22Rv1 (cell line): Measurements from ENCODE around the gene TRAPPC10.

Source experiments
- CTCF ChIP-seq: fragments of 450-650 bp; IDR thresholded peaks from 2 replicates; pipeline ENCODE4 v1.5.1; 2017; ENCODE audit warnings: mild to moderate bottlenecking
- ZFX ChIP-seq: fragments of 450-650 bp; IDR thresholded peaks from 2 replicates; pipeline ENCODE4 v1.6.1; 2017; ENCODE audit warnings: antibody characterized with exemption, borderline replicate concordance

- TF ChIP-seq CTCF (no peak), ZFX (no peak)
Measured at GRCh38 chr21:44011579-44012473, at the start of gene TRAPPC10.
